GM12874 (cell line): ENCODE results near the gene NFE2.

Source experiments
- TF ChIP-seq, protein P1 (sequence below): IDR thresholded peaks from 2 replicates; pipeline ENCODE4 v1.5.1; 2011; ENCODE audit warnings: low read depth, mild to moderate bottlenecking, control low read depth, low read length, moderate library complexity; ENCODE audit not compliant: insufficient read depth

Gene NFE2

DNA sequence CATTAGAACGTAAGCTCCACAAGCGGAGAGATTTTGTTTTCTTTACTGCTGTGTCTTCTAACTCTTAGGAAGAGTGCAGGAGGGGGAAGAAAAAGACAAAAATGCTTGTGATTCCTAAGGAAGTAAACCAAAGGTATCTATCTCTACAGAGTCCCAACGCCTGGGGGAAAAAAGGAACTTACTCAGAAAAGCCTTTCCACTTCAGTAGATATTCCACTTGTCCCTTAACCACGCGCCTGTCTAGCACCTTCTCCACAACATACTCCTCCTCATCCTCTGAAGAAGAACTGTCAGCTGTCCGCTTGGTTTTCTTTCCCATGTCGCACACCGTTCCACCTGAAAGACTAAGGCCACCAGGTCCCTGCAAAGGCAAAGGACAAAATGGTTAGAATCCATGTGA is 43.5 kb downstream of the NFE2 start:
- TF ChIP-seq, protein P1, sequence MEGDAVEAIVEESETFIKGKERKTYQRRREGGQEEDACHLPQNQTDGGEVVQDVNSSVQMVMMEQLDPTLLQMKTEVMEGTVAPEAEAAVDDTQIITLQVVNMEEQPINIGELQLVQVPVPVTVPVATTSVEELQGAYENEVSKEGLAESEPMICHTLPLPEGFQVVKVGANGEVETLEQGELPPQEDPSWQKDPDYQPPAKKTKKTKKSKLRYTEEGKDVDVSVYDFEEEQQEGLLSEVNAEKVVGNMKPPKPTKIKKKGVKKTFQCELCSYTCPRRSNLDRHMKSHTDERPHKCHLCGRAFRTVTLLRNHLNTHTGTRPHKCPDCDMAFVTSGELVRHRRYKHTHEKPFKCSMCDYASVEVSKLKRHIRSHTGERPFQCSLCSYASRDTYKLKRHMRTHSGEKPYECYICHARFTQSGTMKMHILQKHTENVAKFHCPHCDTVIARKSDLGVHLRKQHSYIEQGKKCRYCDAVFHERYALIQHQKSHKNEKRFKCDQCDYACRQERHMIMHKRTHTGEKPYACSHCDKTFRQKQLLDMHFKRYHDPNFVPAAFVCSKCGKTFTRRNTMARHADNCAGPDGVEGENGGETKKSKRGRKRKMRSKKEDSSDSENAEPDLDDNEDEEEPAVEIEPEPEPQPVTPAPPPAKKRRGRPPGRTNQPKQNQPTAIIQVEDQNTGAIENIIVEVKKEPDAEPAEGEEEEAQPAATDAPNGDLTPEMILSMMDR: no peak

DNA sequence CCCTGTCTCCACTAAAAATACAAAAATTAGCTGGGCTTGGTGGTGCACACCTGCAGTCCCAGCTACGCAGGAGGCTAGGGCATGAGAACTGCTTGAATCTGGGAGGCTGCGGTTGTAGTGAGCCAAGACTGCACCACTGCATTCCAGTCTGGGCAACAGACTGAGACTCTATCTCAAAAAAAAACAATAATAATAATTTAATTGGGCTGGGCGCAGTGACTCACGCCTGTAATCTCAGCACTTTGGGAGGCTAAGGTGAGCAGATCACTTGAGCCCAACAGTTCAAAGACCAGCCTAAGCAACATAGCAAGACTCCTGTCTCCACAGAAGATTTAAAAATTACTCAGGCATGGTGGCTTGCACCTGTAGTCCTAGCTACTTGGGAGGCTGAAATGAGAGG is 47.6 kb downstream of the NFE2 start:
- TF ChIP-seq, protein P1: no peak

DNA sequence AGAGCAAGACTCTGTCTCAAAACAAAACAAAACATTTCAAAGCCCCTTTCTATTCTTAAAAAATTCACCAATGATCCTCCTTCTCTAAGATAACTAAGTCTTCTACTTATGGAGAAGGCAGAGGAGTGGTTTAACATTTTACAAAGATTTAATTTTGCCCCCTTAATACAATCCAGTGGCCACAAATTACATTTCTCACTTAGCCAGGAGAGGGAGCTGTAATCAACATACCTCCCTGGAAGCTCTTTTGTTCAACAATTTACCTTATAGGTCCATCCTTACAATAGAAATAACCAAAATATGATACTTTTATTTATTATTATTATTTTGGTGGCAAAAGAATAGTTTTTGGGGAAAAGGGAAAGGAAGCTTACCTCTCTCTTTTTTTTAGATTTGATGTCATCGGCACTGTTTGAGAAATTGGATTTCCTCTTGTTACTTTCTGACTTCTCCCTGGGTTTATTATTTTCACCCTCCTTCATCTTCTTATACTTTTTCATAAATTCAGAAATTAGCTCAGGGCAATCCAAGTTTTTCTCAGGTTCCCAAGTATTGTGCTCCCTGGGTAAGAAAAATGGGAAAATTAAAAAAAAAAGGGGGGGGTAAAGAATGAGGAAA is 49.0 kb downstream of the NFE2 start:
- TF ChIP-seq, protein P1: peak; percentile 44; the same call in 1 of the 2 replicates

DNA sequence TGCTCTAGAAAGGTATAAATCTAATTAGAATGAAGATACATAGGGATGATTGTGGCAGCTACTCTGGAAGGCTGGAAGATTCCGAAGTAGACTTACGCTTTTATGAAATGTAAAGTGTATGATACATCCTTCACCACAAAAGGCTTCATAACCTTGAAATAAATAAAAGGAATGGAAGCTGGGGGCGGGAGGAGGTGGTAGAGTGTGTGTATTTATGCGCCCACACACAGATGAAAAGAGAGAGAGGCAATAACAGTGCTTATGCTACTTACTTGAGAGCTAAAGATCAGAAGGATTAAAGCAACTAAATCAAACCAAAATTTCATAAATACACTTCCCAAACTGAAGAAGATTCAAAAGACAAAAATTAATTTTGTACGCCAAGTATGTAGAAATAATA is 51.3 kb downstream of the NFE2 start:
- TF ChIP-seq, protein P1: no peak

DNA sequence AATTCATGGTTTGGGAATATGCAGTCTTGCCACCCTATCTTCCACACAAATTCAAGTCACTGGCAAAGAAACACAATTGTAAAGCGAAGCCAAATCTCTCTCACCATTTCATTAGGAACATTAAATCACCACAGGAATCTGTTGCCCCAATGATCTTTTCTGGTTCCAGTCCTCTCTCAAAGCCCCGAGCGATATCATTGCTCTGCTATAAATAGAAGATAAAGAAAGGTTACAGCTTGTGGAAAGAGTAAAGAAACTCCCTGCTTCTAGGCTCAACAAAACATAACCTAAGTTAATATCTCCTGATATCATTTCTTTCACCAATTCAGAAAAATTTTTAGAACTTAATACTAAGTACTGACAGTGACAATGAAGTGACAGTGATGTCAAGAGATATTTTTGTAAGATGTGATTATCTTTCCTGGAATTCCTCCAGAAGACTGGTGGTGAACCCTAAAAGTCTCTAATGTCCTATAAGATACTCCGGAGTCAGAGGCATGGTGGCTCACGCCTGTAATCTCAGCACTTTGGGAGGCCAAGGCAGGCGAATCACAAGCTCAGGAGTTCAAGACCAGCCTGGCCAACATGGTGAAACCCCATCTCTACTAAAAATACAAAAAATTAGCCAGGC is 54.7 kb downstream of the NFE2 start:
- TF ChIP-seq, protein P1: no peak
